Ishikawa (cell line): Measurements from ENCODE around the gene SIGLEC6.

Experiments used
- CEBPB ChIP-seq: IDR thresholded peaks from 2 replicates; pipeline ENCODE4 v1.6.1; 2012
- EGR1 ChIP-seq: IDR thresholded peaks from 2 replicates; pipeline ENCODE4 v1.6.1; 2012
- EP300 ChIP-seq: IDR thresholded peaks from 2 replicates; pipeline ENCODE4 v1.6.1; 2012; ENCODE audit warnings: borderline replicate concordance
- REST ChIP-seq: IDR thresholded peaks from 2 replicates; pipeline ENCODE4 v1.6.1; 2012; ENCODE audit warnings: low read depth, mild to moderate bottlenecking
- TCF12 ChIP-seq: IDR thresholded peaks from 2 replicates; pipeline ENCODE4 v1.6.1; 2012; ENCODE audit warnings: low read depth
- TEAD4 ChIP-seq: IDR thresholded peaks from 2 replicates; pipeline ENCODE4 v1.6.1; 2012
- YY1 ChIP-seq: IDR thresholded peaks from 2 replicates; pipeline ENCODE4 v1.6.1; 2012; ENCODE audit warnings: low read depth
- TF ChIP-seq, protein P1 (sequence below): IDR thresholded peaks from 2 replicates; pipeline ENCODE4 v1.6.1; 2012

DNA sequence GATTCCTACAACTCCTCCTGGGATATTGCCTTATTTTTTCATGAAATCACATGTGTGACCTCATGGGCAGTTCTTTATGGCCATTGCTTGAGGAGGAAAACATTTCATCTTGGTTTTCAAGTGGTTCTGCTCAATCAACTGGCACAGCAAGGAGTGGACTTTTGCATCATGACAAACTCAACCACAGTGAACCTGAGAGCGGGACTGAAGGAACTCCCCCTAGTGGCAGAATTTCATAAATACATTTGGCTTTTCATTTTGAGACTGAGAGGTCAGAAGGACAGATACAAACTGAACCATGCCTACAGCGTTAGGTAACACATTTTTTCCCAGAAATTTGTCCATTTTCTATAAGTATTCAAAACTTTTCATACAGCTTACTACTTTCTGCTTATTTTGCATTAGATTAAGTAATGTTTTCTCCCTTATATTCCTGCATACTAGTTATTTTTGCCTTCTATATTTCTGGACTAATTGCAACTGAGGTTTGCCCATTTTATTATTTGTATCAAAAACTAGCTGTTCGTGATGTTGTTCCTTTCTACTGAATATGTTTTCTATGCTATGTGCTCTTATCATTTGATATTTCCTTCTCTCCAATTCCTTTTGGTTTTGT lies 16.5 kb downstream of the SIGLEC6 start:
- no peak for TF ChIP-seq TCF12
- TF ChIP-seq REST, result no peak
- TF ChIP-seq CEBPB, result no peak
- no peak for TF ChIP-seq YY1
- TF ChIP-seq TEAD4, result no peak
- TF ChIP-seq EGR1, result no peak
- no peak for TF ChIP-seq EP300
- TF ChIP-seq, protein P1, sequence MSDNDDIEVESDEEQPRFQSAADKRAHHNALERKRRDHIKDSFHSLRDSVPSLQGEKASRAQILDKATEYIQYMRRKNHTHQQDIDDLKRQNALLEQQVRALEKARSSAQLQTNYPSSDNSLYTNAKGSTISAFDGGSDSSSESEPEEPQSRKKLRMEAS, result no peak
